A673 (cell line): ENCODE data around the gene ITIH2. TPM values are rescaled to one million over a fixed set of nuclear protein-coding genes. Genes with fewer than 3 reads are reported as not detected.

ENCODE experiments used
- BruUV-seq: library from RNA; stranded (reverse); fragments of 400-500 nt; replicated peaks from 2 replicates; lab custom pipeline; 2021; lab: Mats Ljungman, UMichigan
- CTCF ChIA-PET: fragments of 300-600 bp; sonication (Branson Sonifier 250); formaldehyde crosslinking; loops from one replicate; lab custom pipeline; 2022; ENCODE audit warnings: antibody characterized with exemption; lab: Charles Lee
- POLR2A ChIA-PET: fragments of 300-600 bp; sonication (Branson Sonifier 250); formaldehyde crosslinking; loops from one replicate; lab custom pipeline; 2022; ENCODE audit warnings: antibody characterized with exemption; ENCODE audit not compliant: low non-redundant PET; lab: Charles Lee
- DNase-seq: peaks from one replicate; pipeline ENCODE4 v3.0.0-alpha.2; 2015; ENCODE audit warnings: low spot score
- H3K27ac ChIP-seq: fragments of 200-600 bp; sonication (generic); 2 replicates; pipeline ENCODE4 v1.5.1; 2016; ENCODE audit warnings: mixed run types, low read depth, mild to moderate bottlenecking, mixed read lengths, antibody characterized with exemption, low read length; ENCODE audit not compliant: poor library complexity, severe bottlenecking
- H3K27me3 ChIP-seq: fragments of 200-600 bp; sonication (generic); replicated peaks from 2 replicates; pipeline ENCODE4 v1.6.1; 2017; ENCODE audit warnings: mixed run types, low read depth, mild to moderate bottlenecking, mixed read lengths, antibody characterized with exemption, low read length; ENCODE audit not compliant: insufficient read depth, poor library complexity
- H3K36me3 ChIP-seq: fragments of 200-600 bp; sonication (generic); 2 replicates; pipeline ENCODE4 v1.6.1; 2016; ENCODE audit warnings: mixed run types, mild to moderate bottlenecking, mixed read lengths, antibody characterized with exemption, low read length; ENCODE audit not compliant: insufficient read depth, poor library complexity, severe bottlenecking
- H3K4me1 ChIP-seq: fragments of 200-600 bp; sonication (generic); 2 replicates; pipeline ENCODE4 v1.6.1; 2017; ENCODE audit warnings: mixed run types, mild to moderate bottlenecking, mixed read lengths, antibody characterized with exemption, low read length; ENCODE audit not compliant: insufficient read depth, poor library complexity, severe bottlenecking
- H3K4me3 ChIP-seq: fragments of 200-600 bp; sonication (generic); 2 replicates; pipeline ENCODE4 v1.5.1; 2016; ENCODE audit warnings: low read depth, mixed run types, mild to moderate bottlenecking, mixed read lengths, low read length; ENCODE audit not compliant: poor library complexity, severe bottlenecking
- H3K9me3 ChIP-seq: fragments of 200-600 bp; sonication (generic); 2 replicates; pipeline ENCODE4 v1.6.1; 2016; ENCODE audit warnings: mixed run types, low read depth, mild to moderate bottlenecking, mixed read lengths, antibody characterized with exemption, low read length; ENCODE audit not compliant: poor library complexity, severe bottlenecking
- EZH2 ChIP-seq: fragments of 200-600 bp; sonication (generic); IDR thresholded peaks from 2 replicates; pipeline ENCODE4 v1.6.1; 2017; ENCODE audit warnings: borderline replicate concordance, low read depth, mild to moderate bottlenecking, mixed read lengths, antibody characterized with exemption, low read length; ENCODE audit not compliant: poor library complexity, severe bottlenecking
- intact Hi-C: fragments of 100-400 bp; cut with micrococcal nuclease; formaldehyde crosslinking; loops from one replicate; pipeline ENCODE4 v1.10.0; 2022; ENCODE audit not compliant: unreplicated experiment
- total RNA-seq: library from RNA; stranded (reverse); gene quantifications from 2 replicates; pipeline ENCODE4 v1.2.3, GENCODE V29; 2021
- TF ChIP-seq, protein P1 (sequence below): fragments of 300-800, 200-600 bp; sonication (generic); conservative IDR thresholded peaks from 2 replicates; pipeline ENCODE4 v1.5.1; 2017; ENCODE audit warnings: low read depth, mild to moderate bottlenecking, antibody characterized with exemption, low read length, moderate library complexity, mixed read lengths

ITIH2 gene
- total RNA-seq, 1 experiment from 2014 or later, result not detected

DNA sequence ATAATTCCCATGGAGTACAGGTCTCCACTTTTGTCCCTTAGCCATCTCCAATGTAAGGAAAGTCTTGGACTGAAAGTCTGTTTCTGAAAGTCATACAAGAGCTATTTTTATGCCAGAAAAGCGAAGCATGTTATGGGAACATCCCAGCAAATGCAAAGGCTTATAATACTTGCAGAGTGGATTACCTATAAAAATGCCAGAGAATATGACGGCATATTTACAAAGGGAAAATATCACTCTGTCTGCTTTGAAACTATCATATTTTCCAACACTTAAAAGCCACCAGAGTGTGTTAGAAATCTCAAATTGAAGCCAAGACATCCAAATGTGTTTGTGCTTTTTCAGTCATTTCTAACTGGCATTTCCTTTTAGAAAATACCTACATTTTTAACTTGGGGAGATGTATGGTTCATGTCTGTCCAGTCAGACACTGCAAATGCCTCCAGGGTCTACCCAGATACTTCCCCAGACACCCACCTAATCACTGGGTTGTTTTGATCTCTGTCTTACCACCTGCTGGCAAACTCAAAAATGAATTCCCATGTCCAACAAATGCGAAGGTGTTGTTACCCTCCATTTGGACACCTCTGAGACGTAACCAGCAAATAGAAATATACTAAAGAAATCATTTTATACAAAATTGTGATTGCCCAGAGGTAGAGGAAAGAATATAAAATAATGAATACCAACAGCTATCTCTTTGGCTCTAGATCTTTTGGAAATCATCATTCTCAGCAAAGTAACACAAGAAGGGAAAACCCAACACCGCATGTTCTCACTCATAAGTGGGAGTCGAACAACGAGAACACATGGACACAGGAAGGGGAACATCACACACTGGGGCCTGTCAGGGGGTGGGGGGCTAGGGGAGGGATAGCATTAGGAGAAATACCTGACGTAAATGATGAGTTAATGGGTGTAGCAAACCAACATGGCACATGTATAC, 1.2 kb downstream of the ITIH2 start:
- no peak overlapping the region for H3K27ac ChIP-seq
- POLR2A ChIA-PET, result no interaction called here
- no peak overlapping the region for H3K4me3 ChIP-seq
- CTCF ChIA-PET, result no interaction called here
- H3K36me3 ChIP-seq, result no peaks in the 10 kb centered on the region
- intact Hi-C loops, result no loop called here
- no peak for TF ChIP-seq EZH2
- TF ChIP-seq, protein P1, sequence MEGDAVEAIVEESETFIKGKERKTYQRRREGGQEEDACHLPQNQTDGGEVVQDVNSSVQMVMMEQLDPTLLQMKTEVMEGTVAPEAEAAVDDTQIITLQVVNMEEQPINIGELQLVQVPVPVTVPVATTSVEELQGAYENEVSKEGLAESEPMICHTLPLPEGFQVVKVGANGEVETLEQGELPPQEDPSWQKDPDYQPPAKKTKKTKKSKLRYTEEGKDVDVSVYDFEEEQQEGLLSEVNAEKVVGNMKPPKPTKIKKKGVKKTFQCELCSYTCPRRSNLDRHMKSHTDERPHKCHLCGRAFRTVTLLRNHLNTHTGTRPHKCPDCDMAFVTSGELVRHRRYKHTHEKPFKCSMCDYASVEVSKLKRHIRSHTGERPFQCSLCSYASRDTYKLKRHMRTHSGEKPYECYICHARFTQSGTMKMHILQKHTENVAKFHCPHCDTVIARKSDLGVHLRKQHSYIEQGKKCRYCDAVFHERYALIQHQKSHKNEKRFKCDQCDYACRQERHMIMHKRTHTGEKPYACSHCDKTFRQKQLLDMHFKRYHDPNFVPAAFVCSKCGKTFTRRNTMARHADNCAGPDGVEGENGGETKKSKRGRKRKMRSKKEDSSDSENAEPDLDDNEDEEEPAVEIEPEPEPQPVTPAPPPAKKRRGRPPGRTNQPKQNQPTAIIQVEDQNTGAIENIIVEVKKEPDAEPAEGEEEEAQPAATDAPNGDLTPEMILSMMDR, result no peak
- DNase-seq, result no peak
- BruUV-seq, result no TSS peak
- H3K27me3 ChIP-seq, result peaks cover 29% of the 10 kb centered on the region
- no peaks in the 10 kb centered on the region for H3K9me3 ChIP-seq
- H3K4me1 ChIP-seq, result no peaks in the 10 kb centered on the region

DNA sequence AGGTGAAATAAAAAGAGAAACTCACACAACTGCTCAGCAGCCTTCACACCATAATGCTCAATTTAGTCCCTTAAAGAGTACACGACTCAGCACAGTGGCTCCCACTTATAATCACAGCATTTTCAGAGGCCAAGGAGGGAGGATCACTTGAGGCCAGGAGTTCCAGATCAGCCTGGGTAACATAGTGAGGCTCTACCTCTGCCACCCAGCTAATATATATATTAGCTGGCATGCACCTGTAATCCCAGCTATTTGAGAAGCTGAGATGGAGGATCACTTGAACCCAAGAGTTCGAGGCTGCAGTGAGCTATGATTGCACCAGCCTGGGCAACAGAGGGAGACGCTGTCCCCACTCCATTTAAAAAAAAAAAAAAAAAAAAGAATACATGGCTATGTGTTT, 2.2 kb downstream of the ITIH2 start:
- H3K27me3 ChIP-seq, result peaks cover 29% of the 10 kb centered on the region
- BruUV-seq, result no TSS peak
- no peak for DNase-seq
- TF ChIP-seq EZH2, result no peak
- TF ChIP-seq, protein P1, result no peak
- no peak overlapping the region for H3K4me3 ChIP-seq
- ChIA-PET CTCF (no interaction called here), POLR2A (interaction anchor here (0.6 kb wide), 2 partner anchors 1083 to 1173 kb away, joined by 10 to 20 read pairs; no protein-coding TSS in a partner anchor)
- H3K9me3 ChIP-seq, result no peaks in the 10 kb centered on the region
- no peaks in the 10 kb centered on the region for H3K4me1 ChIP-seq
- H3K36me3 ChIP-seq, result no peaks in the 10 kb centered on the region
- intact Hi-C loops, result no loop called here
- no peak overlapping the region for H3K27ac ChIP-seq

DNA sequence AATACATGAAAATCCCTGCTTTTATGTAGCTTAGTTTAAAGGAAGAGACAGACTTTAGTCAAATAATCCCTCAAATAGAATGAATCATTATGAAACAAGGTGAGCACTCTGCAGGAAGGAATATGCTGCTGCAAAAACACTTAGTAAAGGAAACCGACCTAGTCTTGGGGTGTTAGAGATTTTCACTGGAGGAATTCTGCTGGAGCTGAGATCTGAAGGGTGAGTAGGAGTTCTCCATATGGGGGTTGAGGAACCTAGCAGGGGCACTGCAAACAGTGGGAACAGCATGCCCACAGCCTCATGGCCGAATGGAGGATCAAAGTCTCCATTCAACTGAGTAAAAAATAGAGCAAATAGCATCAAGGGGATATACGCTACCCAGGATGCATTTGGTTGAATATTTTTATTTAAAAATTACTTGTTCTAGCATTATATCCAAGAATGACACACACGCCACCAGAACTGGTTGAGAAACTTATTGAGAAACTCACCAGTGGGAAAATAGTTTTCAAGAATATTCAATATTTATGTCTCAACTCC, 3.5 kb downstream of the ITIH2 start:
- BruUV-seq, result no TSS peak
- Histone ChIP-seq H3K4me3 (no peak overlapping the region), H3K27ac (no peak overlapping the region), H3K4me1 (no peaks in the 10 kb centered on the region), H3K9me3 (no peaks in the 10 kb centered on the region), H3K27me3 (peaks cover 29% of the 10 kb centered on the region), H3K36me3 (no peaks in the 10 kb centered on the region)
- TF ChIP-seq, protein P1, result no peak
- no peak for TF ChIP-seq EZH2
- ChIA-PET POLR2A (no interaction called here), CTCF (no interaction called here)
- no peak for DNase-seq
- intact Hi-C loops, result no loop called here
